Smooth muscle cell (in vitro differentiated cells): Measurements from ENCODE around the gene ESRRB. TPM values are rescaled to one million over a fixed set of nuclear protein-coding genes. Genes with fewer than 3 reads are reported as not detected.

ENCODE experiments used
- DNase-seq: peaks from one replicate; lab custom pipeline; 2025; ENCODE audit not compliant: unreplicated experiment; lab: John Stamatoyannopoulos, UW
- H2AFZ ChIP-seq: fragments of 200-600 bp; sonication (generic); 2 replicates; pipeline ENCODE4 v1.6.0; 2016; ENCODE audit warnings: antibody characterized with exemption, low read depth, mild to moderate bottlenecking
- H3F3A ChIP-seq: fragments of 200-600 bp; sonication (generic); 2 replicates; pipeline ENCODE4 v1.6.0; 2017; ENCODE audit warnings: antibody characterized with exemption, low read depth
- H3K27ac ChIP-seq: fragments of 200-600 bp; sonication (generic); 2 replicates; pipeline ENCODE4 v1.5.1; 2016; ENCODE audit warnings: low read depth, mild to moderate bottlenecking
- H3K27me3 ChIP-seq: fragments of 200-600 bp; sonication (generic); 2 replicates; pipeline ENCODE4 v1.6.1; 2016; ENCODE audit warnings: low read depth, mild to moderate bottlenecking
- H3K36me3 ChIP-seq: fragments of 200-600 bp; sonication (generic); 2 replicates; pipeline ENCODE4 v1.5.1; 2016; ENCODE audit warnings: low read depth
- H3K4me1 ChIP-seq: fragments of 200-600 bp; sonication (generic); 2 replicates; pipeline ENCODE4 v1.5.1; 2016; ENCODE audit warnings: low read depth
- H3K4me2 ChIP-seq: fragments of 200-600 bp; sonication (generic); 2 replicates; pipeline ENCODE4 v1.6.0; 2016; ENCODE audit warnings: mild to moderate bottlenecking
- H3K4me3 ChIP-seq: fragments of 200-600 bp; sonication (generic); 2 replicates; pipeline ENCODE4 v1.5.1; 2016; ENCODE audit warnings: mild to moderate bottlenecking
- H3K79me2 ChIP-seq: fragments of 200-600 bp; sonication (generic); 2 replicates; pipeline ENCODE4 v1.6.0; 2016; ENCODE audit warnings: low read depth, mild to moderate bottlenecking
- H3K9ac ChIP-seq: fragments of 200-600 bp; sonication (generic); 2 replicates; pipeline ENCODE4 v1.6.0; 2016; ENCODE audit warnings: low read depth
- H3K9me3 ChIP-seq: fragments of 200-600 bp; sonication (generic); replicated peaks from 2 replicates; pipeline ENCODE4 v1.5.1; 2016; ENCODE audit warnings: low read depth
- H4K20me1 ChIP-seq: fragments of 200-600 bp; sonication (generic); 2 replicates; pipeline ENCODE4 v1.6.0; 2016; ENCODE audit warnings: low read depth
- WGBS: methylation state at CpG from one replicate; pipeline ENCODE4 v1.1.7; 2016; ENCODE audit warnings: low lambda C conversion rate; 5-methylcytosine and 5-hydroxymethylcytosine counted together
- polyA plus RNA-seq: library from polyadenylated mRNA; unstranded; fragments of >200 nt; fragmentation: Nextera tagmentation; extraction: Ambion mirVana; gene quantifications from 2 replicates; pipeline ENCODE4 v1.2.1, GENCODE V29; 2016
- total RNA-seq: library from RNA; depleted of rRNA; stranded (reverse); fragments of >200 nt; gene quantifications from 2 replicates; pipeline ENCODE4 v1.2.3, GENCODE V29; 2014
- TF ChIP-seq, protein P1 (sequence below): fragments of 200-600 bp; sonication (generic); IDR thresholded peaks from 2 replicates; pipeline ENCODE4 v1.5.1; 2017; ENCODE audit warnings: borderline replicate concordance, mild to moderate bottlenecking, antibody characterized with exemption; ENCODE audit not compliant: insufficient read depth, poor library complexity, severe bottlenecking

Gene ESRRB
- total and polyA plus RNA-seq, 2 experiments from 2014 or later: 0.72 TPM; not detected in 1

GRCh38 chr14:76499399-76499798, 123.5 kb downstream of the ESRRB start:
- Histone ChIP-seq H3K27me3 (no peaks in the 10 kb centered on the region), H3F3A (no peaks in the 10 kb centered on the region), H3K79me2 (no peaks in the 10 kb centered on the region), H3K27ac (no peak overlapping the region), H3K9me3 (no peaks in the 10 kb centered on the region), H3K9ac (no peak overlapping the region), H3K4me3 (no peak overlapping the region), H2AFZ (no peak overlapping the region), H3K36me3 (no peaks in the 10 kb centered on the region), H3K4me2 (no peak overlapping the region), H3K4me1 (no peaks in the 10 kb centered on the region), H4K20me1 (no peaks in the 10 kb centered on the region)
- 93% methylated on average over 8 of the region's 8 CpGs for WGBS
- DNase-seq: no peak
- TF ChIP-seq, protein P1, sequence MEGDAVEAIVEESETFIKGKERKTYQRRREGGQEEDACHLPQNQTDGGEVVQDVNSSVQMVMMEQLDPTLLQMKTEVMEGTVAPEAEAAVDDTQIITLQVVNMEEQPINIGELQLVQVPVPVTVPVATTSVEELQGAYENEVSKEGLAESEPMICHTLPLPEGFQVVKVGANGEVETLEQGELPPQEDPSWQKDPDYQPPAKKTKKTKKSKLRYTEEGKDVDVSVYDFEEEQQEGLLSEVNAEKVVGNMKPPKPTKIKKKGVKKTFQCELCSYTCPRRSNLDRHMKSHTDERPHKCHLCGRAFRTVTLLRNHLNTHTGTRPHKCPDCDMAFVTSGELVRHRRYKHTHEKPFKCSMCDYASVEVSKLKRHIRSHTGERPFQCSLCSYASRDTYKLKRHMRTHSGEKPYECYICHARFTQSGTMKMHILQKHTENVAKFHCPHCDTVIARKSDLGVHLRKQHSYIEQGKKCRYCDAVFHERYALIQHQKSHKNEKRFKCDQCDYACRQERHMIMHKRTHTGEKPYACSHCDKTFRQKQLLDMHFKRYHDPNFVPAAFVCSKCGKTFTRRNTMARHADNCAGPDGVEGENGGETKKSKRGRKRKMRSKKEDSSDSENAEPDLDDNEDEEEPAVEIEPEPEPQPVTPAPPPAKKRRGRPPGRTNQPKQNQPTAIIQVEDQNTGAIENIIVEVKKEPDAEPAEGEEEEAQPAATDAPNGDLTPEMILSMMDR: no peak

- Histone ChIP-seq H3K27ac (no peak overlapping the region), H3K4me1 (no peaks in the 10 kb centered on the region), H3K4me3 (no peak overlapping the region), H3K9ac (no peak overlapping the region), H2AFZ (no peak overlapping the region), H3K79me2 (no peaks in the 10 kb centered on the region), H3K27me3 (no peaks in the 10 kb centered on the region), H3F3A (no peaks in the 10 kb centered on the region), H3K36me3 (no peaks in the 10 kb centered on the region), H3K4me2 (no peak overlapping the region), H3K9me3 (no peaks in the 10 kb centered on the region), H4K20me1 (no peaks in the 10 kb centered on the region)
- TF ChIP-seq, protein P1: no peak
- DNase-seq: no peak
- 52% methylated on average over 6 of the region's 6 CpGs for WGBS
Measured at GRCh38 chr14:76500011-76500410, 124.1 kb downstream of the ESRRB start.

- WGBS: 89% methylated on average over 6 of the region's 6 CpGs
- Histone ChIP-seq H3K36me3 (no peaks in the 10 kb centered on the region), H3K4me1 (no peaks in the 10 kb centered on the region), H3K4me3 (no peak overlapping the region), H3K27me3 (no peaks in the 10 kb centered on the region), H3K79me2 (no peaks in the 10 kb centered on the region), H3K27ac (no peak overlapping the region), H3K9me3 (no peaks in the 10 kb centered on the region), H4K20me1 (no peaks in the 10 kb centered on the region), H3K9ac (no peak overlapping the region), H2AFZ (no peak overlapping the region), H3F3A (no peaks in the 10 kb centered on the region), H3K4me2 (no peak overlapping the region)
- TF ChIP-seq, protein P1: no peak
- DNase-seq: no peak
Measured at GRCh38 chr14:76500480-76500879, 124.5 kb downstream of the ESRRB start.

- H3K4me3 ChIP-seq: no peak overlapping the region
- H3F3A ChIP-seq: no peaks in the 10 kb centered on the region
- H3K4me2 ChIP-seq: no peak overlapping the region
- H4K20me1 ChIP-seq: no peaks in the 10 kb centered on the region
- 92% methylated on average over 7 of the region's 7 CpGs for WGBS
- no peaks in the 10 kb centered on the region for H3K27me3 ChIP-seq
- no peak overlapping the region for H2AFZ ChIP-seq
- no peaks in the 10 kb centered on the region for H3K9me3 ChIP-seq
- no peaks in the 10 kb centered on the region for H3K79me2 ChIP-seq
- no peak overlapping the region for H3K27ac ChIP-seq
- no peak overlapping the region for H3K9ac ChIP-seq
- no peaks in the 10 kb centered on the region for H3K4me1 ChIP-seq
- H3K36me3 ChIP-seq: no peaks in the 10 kb centered on the region
- TF ChIP-seq, protein P1: no peak
- no peak for DNase-seq
Measured at GRCh38 chr14:76501156-76501720, 125.3 kb downstream of the ESRRB start.
